HepG2 (cell line): ENCODE measurements around the gene APBB2. TPM values are rescaled to one million over a fixed set of nuclear protein-coding genes. Genes with fewer than 3 reads are reported as not detected.

ENCODE experiments used
- ATAC-seq: fragments of 200-7000 bp; cut with Tn5 transposase; 3 replicates; pipeline ENCODE4 v1.9.1; 2020; ENCODE audit warnings: mild to moderate bottlenecking, moderate library complexity
- BruUV-seq: library from RNA; stranded (reverse); fragments of 400-500 nt; replicated peaks from 2 replicates; lab custom pipeline; 2021; lab: Mats Ljungman, UMichigan
- CTCF ChIA-PET: fragments of 300-600 bp; formaldehyde crosslinking; extraction: SDS; loops from one replicate; lab custom pipeline; 2021; ENCODE audit warnings: low total read pairs, inconsistent platforms, low intra/inter-chr PET ratio; lab: Yijun Ruan, JAX
- POLR2A ChIA-PET: fragments of 350-600 bp; sonication (Branson Sonifier 250); formaldehyde crosslinking; loops from one replicate; lab custom pipeline; 2020; ENCODE audit warnings: antibody characterized with exemption, inconsistent platforms; lab: Yijun Ruan, JAX
- DNase-seq: peaks from one replicate; pipeline ENCODE4 v3.0.0-alpha.2; 2015; ENCODE audit warnings: low spot score
- FAIRE-seq: peaks from 3 replicates; lab custom pipeline; 2011; peaks lifted over from hg19 to GRCh38; lab: Jason Lieb, UNC
- H2AFZ ChIP-seq: one replicate; pipeline ENCODE4 v1.6.1; 2011; ENCODE audit warnings: low read length, inconsistent platforms
- H3K27ac ChIP-seq: fragments of 300-600 bp; 3 replicates; pipeline ENCODE4 v1.8.0; 2011; ENCODE audit warnings: mixed run types, mild to moderate bottlenecking, mixed read lengths, low read length, inconsistent platforms; ENCODE audit not compliant: insufficient read depth; ENCODE audit errors: extremely low read length
- H3K27me3 ChIP-seq, 2 experiments: fragments of 200-600 bp in 1 of 2; 2 replicates in 1 of 2; 3 replicates in 1 of 2; pipeline versions ENCODE4 v1.6.0 to v1.8.0; 2011; ENCODE audit warnings: low read length in 2 of 2, mild to moderate bottlenecking in 2 of 2, moderate library complexity in 2 of 2, inconsistent platforms in 1 of 2; ENCODE audit not compliant: insufficient read depth in 2 of 2, control insufficient read depth in 1 of 2
- H3K36me3 ChIP-seq, 2 experiments: fragments of 200-600 bp in 1 of 2; replicated peaks in 1 of 2; 2 replicates in 1 of 2; 3 replicates in 1 of 2; pipeline versions ENCODE4 v1.5.1 to v1.8.0; 2011; ENCODE audit warnings: low read length in 2 of 2, inconsistent platforms in 1 of 2; ENCODE audit not compliant: insufficient read depth in 2 of 2, control insufficient read depth in 1 of 2
- H3K4me1 ChIP-seq: 2 replicates; pipeline ENCODE4 v1.5.1; 2012; ENCODE audit warnings: low read length, inconsistent platforms; ENCODE audit not compliant: insufficient read depth
- H3K4me2 ChIP-seq: 2 replicates; pipeline ENCODE4 v1.6.0; 2011; ENCODE audit warnings: low read depth, low read length, inconsistent platforms
- H3K4me3 ChIP-seq, 3 experiments: fragments of 200-600 bp in 1 of 3; sonication (generic), shearing (Covaris generic) in 1 of 3; replicated peaks in 1 of 3; 2 replicates each; pipeline ENCODE4 v1.5.1; 2011 to 2016; ENCODE audit warnings: low read length in 3 of 3, inconsistent platforms in 2 of 3, low read depth in 2 of 3, mild to moderate bottlenecking in 2 of 3, control low read depth in 1 of 3, mixed read lengths in 1 of 3; ENCODE audit not compliant: insufficient read depth in 1 of 3
- H3K79me2 ChIP-seq: one replicate; pipeline ENCODE4 v1.6.1; 2011; ENCODE audit warnings: low read length, inconsistent platforms; ENCODE audit not compliant: insufficient read depth
- H3K9ac ChIP-seq: 2 replicates; pipeline ENCODE4 v1.6.0; 2011; ENCODE audit warnings: mild to moderate bottlenecking, low read depth, low read length, inconsistent platforms; ENCODE audit not compliant: insufficient read depth
- H3K9me3 ChIP-seq: 2 replicates; pipeline ENCODE4 v1.5.1; 2012; ENCODE audit warnings: mild to moderate bottlenecking, low read length
- H4K20me1 ChIP-seq: 2 replicates; pipeline ENCODE4 v1.6.0; 2011; ENCODE audit warnings: inconsistent platforms, mild to moderate bottlenecking, low read length, moderate library complexity; ENCODE audit not compliant: insufficient read depth
- BRCA1 ChIP-seq: sonication (generic); formaldehyde crosslinking; IDR thresholded peaks from 2 replicates; pipeline ENCODE4 v1.4.0; 2020; ENCODE audit warnings: missing genetic modification reagents
- CSRNP1 ChIP-seq: sonication (generic); formaldehyde crosslinking; IDR thresholded peaks from 2 replicates; pipeline ENCODE4 v1.8.1; 2023; ENCODE audit warnings: mild to moderate bottlenecking, missing genetic modification reagents
- JARID2 ChIP-seq: sonication (generic); formaldehyde crosslinking; IDR thresholded peaks from 2 replicates; pipeline ENCODE4 v1.8.1; 2023; ENCODE audit warnings: missing genetic modification reagents, inconsistent platforms; ENCODE audit not compliant: insufficient replicate concordance
- RBM39 ChIP-seq: fragments of 200-400 bp; formaldehyde crosslinking; IDR thresholded peaks from one replicate; pipeline ENCODE4 v1.6.1; 2018; ENCODE audit warnings: antibody characterized with exemption, mild to moderate bottlenecking, low read depth, low read length; ENCODE audit not compliant: poor library complexity, severe bottlenecking
- SOX5 ChIP-seq: IDR thresholded peaks from 2 replicates; pipeline ENCODE4 v1.6.1; 2016; ENCODE audit warnings: borderline replicate concordance
- SP5 ChIP-seq: IDR thresholded peaks from 2 replicates; pipeline ENCODE4 v1.6.1; 2016; ENCODE audit warnings: low read depth, borderline replicate concordance
- USF2 ChIP-seq, 2 experiments: sonication (generic) in 1 of 2; formaldehyde crosslinking in 1 of 2; IDR thresholded peaks; 2 replicates each; pipeline versions ENCODE4 v1.5.1 to v1.6.1; 2011 to 2020; ENCODE audit warnings: borderline replicate concordance in 1 of 2, low read depth in 1 of 2, low read length in 1 of 2, mild to moderate bottlenecking in 1 of 2, missing genetic modification reagents in 1 of 2, moderate library complexity in 1 of 2
- ZIK1 ChIP-seq: sonication (generic); formaldehyde crosslinking; IDR thresholded peaks from 2 replicates; pipeline ENCODE4 v1.5.0; 2020; ENCODE audit warnings: mild to moderate bottlenecking, low read depth, missing genetic modification reagents, borderline replicate concordance
- ZNF124 ChIP-seq: sonication (generic); formaldehyde crosslinking; IDR thresholded peaks from 2 replicates; pipeline ENCODE4 v1.4.0; 2020; ENCODE audit warnings: missing genetic modification reagents
- ZNF276 ChIP-seq: sonication (generic); formaldehyde crosslinking; IDR thresholded peaks from 2 replicates; pipeline ENCODE4 v1.4.0; 2020; ENCODE audit warnings: mild to moderate bottlenecking, low read depth, missing genetic modification reagents
- ZNF703 ChIP-seq: sonication (generic); formaldehyde crosslinking; IDR thresholded peaks from 2 replicates; pipeline ENCODE4 v1.5.1; 2020; ENCODE audit warnings: missing genetic modification reagents, mild to moderate bottlenecking, moderate library complexity, borderline replicate concordance
- ZNF766 ChIP-seq: sonication (generic); formaldehyde crosslinking; IDR thresholded peaks from 2 replicates; pipeline ENCODE4 v1.5.0; 2020; ENCODE audit warnings: missing genetic modification reagents, borderline replicate concordance
- ZNF792 ChIP-seq: IDR thresholded peaks from 2 replicates; pipeline ENCODE4 v1.6.1; 2016
- WGBS: methylation state at CpG from one replicate; pipeline ENCODE4 v1.1.6; 2017; ENCODE audit warnings: low lambda C conversion rate; 5-methylcytosine and 5-hydroxymethylcytosine counted together
- in situ Hi-C: cut with HindIII; loops from 2 replicates; pipeline ENCODE4 v1.10.0; 2017; ENCODE audit warnings: low pct_unique_long_range_greater_than_20kb; ENCODE audit not compliant: extremely low pct_ligation_motif_present
- intact Hi-C: fragments of 100-400 bp; cut with micrococcal nuclease; formaldehyde crosslinking; loops from one replicate; pipeline ENCODE4 v1.10.0; 2022; ENCODE audit not compliant: unreplicated experiment
- polyA plus RNA-seq, 8 experiments: library from polyadenylated mRNA; depleted of rRNA in 3 of 8; stranded (reverse) in 7 of 8; unstranded in 1 of 8; fragments of >200 nt; fragmentation: Illumina TruSeq in 4 of 8; extraction: Trizol in 4 of 8; gene quantifications; 2 replicates each; pipeline versions ENCODE4 v1.2.1 to v1.2.3, GENCODE V29; 2011 to 2016; ENCODE audit warnings: low read depth in 4 of 8, missing spikeins in 1 of 8, mixed read lengths in 1 of 8; ENCODE audit not compliant: insufficient read depth in 1 of 8
- total RNA-seq, 5 experiments: library from RNA; depleted of rRNA; stranded (reverse); fragments of >200 nt; fragmentation: Illumina TruSeq; extraction: Trizol; gene quantifications; 2 replicates each; pipeline ENCODE4 v1.2.3, GENCODE V29; 2016; ENCODE audit warnings: low read depth in 1 of 5
- TF ChIP-seq, protein P1 (sequence below): sonication (generic); IDR thresholded peaks from 2 replicates; pipeline ENCODE4 v1.6.1; 2016; ENCODE audit warnings: low read depth, borderline replicate concordance
- TF ChIP-seq, protein P2 (sequence below): IDR thresholded peaks from 2 replicates; pipeline ENCODE4 v1.6.1; 2016

APBB2 gene
- total and polyA plus RNA-seq, 2 of the 13 experiments (the other 11 are each of a cell fraction or from before 2014, with no cell fraction given) = 11.7 to 17.0 TPM

DNA sequence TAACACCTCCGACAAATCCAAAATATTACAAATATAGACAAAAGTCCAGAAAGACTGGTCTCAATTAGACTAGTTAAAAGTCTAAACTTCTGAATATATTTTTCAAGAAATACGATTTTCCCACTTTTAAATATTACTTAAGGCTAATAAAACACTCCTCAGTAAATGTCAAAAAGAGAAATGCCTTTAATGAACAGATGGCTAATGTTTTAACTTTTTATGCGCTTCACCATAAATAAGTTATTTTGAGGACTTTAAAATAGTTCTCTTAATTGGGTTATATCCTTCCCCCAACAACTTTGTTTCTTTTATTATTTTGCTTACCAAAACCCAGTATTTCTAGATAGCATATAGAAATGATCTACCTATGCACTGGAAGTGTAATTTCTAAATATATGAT is 201.4 kb downstream of the APBB2 start:
- BruUV-seq = no TSS peak
- 65% methylated on average over 3 of the region's 3 CpGs for WGBS
- ChIA-PET POLR2A (no interaction called here), CTCF (no interaction called here)
- Histone ChIP-seq H3K4me1 (peaks cover 7% of the 10 kb centered on the region), H3K9ac (no peak overlapping the region), H3K9me3 (no peaks in the 10 kb centered on the region), H3K36me3 (peaks cover 6 to 8% of the 10 kb centered on the region in 2 experiments; a peak in 3 of 5 replicates), H3K4me3 (no peak overlapping the region), H3K27me3 (no peaks in the 10 kb centered on the region), H2AFZ (no peak overlapping the region), H3K4me2 (no peak overlapping the region), H3K79me2 (no peaks in the 10 kb centered on the region), H3K27ac (no peak overlapping the region), H4K20me1 (no peaks in the 10 kb centered on the region)
- intact Hi-C loops (no loop called here), in situ Hi-C loops (no loop called here)
- ATAC-seq (no peak), DNase-seq (no peak), FAIRE-seq (no peak)
- no peak for TF ChIP-seq ZNF703 (CRISPR knock-in tag)
- no peak for TF ChIP-seq BRCA1 (CRISPR knock-in tag)
- TF ChIP-seq, protein P1, sequence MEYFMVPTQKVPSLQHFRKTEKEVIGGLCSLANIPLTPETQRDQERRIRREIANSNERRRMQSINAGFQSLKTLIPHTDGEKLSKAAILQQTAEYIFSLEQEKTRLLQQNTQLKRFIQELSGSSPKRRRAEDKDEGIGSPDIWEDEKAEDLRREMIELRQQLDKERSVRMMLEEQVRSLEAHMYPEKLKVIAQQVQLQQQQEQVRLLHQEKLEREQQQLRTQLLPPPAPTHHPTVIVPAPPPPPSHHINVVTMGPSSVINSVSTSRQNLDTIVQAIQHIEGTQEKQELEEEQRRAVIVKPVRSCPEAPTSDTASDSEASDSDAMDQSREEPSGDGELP = no peak
- TF ChIP-seq USF2 (IDR thresholded peaks at IDR 0.05; ENCODE audit: low read depth, low read length) = no peak
- no peak for TF ChIP-seq USF2 (CRISPR knock-in tag; IDR thresholded peaks at IDR 0.05; ENCODE audit: borderline replicate concordance)
- TF ChIP-seq ZNF276 (CRISPR knock-in tag) = no peak
- no peak for TF ChIP-seq JARID2
- no peak for TF ChIP-seq ZNF792
- no peak for TF ChIP-seq ZNF766
- TF ChIP-seq SP5 (CRISPR knock-in tag) = no peak
- TF ChIP-seq, protein P2, sequence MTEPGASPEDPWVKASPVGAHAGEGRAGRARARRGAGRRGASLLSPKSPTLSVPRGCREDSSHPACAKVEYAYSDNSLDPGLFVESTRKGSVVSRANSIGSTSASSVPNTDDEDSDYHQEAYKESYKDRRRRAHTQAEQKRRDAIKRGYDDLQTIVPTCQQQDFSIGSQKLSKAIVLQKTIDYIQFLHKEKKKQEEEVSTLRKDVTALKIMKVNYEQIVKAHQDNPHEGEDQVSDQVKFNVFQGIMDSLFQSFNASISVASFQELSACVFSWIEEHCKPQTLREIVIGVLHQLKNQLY (CRISPR knock-in tag) = no peak
- TF ChIP-seq CSRNP1 = no peak
- no peak for TF ChIP-seq SOX5 (CRISPR knock-in tag)
- TF ChIP-seq RBM39 = no peak
- TF ChIP-seq ZNF124 (CRISPR knock-in tag) = no peak
- no peak for TF ChIP-seq ZIK1 (CRISPR knock-in tag)
